Fibroblast of gingiva (primary cell): Measurements from ENCODE around the gene CCDC183.
"Not testable (repeated sequence)": the region's sequence is repeated elsewhere in the genome, so short reads cannot be mapped to it uniquely, and the experiment has no call there.

Experiments
- DNase-seq: peaks from one replicate; pipeline ENCODE4 v3.0.0-alpha.2; 2011; ENCODE audit warnings: low read depth

The CCDC183 gene

GRCh38 chr9:136839229-136840139 is 43.3 kb downstream of the CCDC183 start:
- DNase-seq, result no peak

GRCh38 chr9:136840140-136840876 is 44.2 kb downstream of the CCDC183 start:
- no peak for DNase-seq

GRCh38 chr9:136840877-136841645 is 44.9 kb downstream of the CCDC183 start:
- peak; percentile 51 for DNase-seq

GRCh38 chr9:136841646-136842379 is 45.7 kb downstream of the CCDC183 start:
- DNase-seq, result not testable (repeated sequence)

- DNase-seq, result peak; percentile 60
Observed at GRCh38 chr9:136842380-136842948, 46.3 kb downstream of the CCDC183 start, which contains the start of gene AJM1. TSS of gene AJM1 (plus strand) at chr9:136842478. CDS start at chr9:136844415, 1,937 bp downstream.

GRCh38 chr9:136843159-136843800 is 47.1 kb downstream of the CCDC183 start:
- DNase-seq, result not testable (repeated sequence)

- DNase-seq, result not testable (repeated sequence)
Observed at GRCh38 chr9:136843801-136844740, 47.9 kb downstream of the CCDC183 start.

- no peak for DNase-seq
Observed at GRCh38 chr9:136844761-136845464, 48.8 kb downstream of the CCDC183 start.

- DNase-seq, result no peak
Observed at GRCh38 chr9:136845465-136846260, 49.5 kb downstream of the CCDC183 start.

- no peak for DNase-seq
Observed at GRCh38 chr9:136846376-136847087, 50.4 kb downstream of the CCDC183 start.

- peak; percentile 73 for DNase-seq
Observed at GRCh38 chr9:136847088-136847825, 51.1 kb downstream of the CCDC183 start.

- peak; percentile 84 for DNase-seq
Observed at GRCh38 chr9:136847826-136848392, 51.8 kb downstream of the CCDC183 start.

- DNase-seq, result no peak
Observed at GRCh38 chr9:136848393-136849037, 52.4 kb downstream of the CCDC183 start.

- DNase-seq, result peak; percentile 99
Observed at GRCh38 chr9:136849038-136849959, 53.2 kb downstream of the CCDC183 start, which contains the start of gene PHPT1. TSS of gene PHPT1 (plus strand) at chr9:136849409. CDS start at chr9:136849431, 22 bp downstream.
